ENCODE data around the gene NT5DC3.

Gene NT5DC3

DNA sequence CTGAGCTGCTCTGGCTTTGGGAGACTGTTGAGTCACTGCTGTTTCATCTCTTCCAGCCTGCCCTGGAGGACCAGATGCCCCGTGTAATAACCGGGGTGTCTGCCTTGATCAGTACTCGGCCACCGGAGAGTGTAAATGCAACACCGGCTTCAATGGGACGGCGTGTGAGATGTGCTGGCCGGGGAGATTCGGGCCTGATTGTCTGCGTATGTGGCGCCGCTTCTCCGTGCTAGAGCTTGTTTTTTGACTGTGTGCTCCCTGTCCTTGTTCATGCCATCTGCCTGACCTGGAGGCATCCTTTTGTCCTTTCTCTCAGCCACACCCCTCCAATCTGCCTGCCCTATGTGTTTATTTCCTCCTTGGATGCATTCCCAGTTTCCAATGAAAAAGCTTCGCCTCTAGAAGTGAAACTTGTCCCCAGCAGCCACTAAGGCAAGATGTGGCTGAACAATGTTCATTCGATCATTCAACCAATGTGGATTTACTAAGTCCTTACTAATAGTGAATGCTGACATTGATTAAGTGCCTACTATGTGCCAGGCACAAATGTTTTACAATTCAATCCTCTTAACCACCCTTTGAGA lies 98.6 kb downstream of the NT5DC3 start:
- DNase-seq = no peak

DNA sequence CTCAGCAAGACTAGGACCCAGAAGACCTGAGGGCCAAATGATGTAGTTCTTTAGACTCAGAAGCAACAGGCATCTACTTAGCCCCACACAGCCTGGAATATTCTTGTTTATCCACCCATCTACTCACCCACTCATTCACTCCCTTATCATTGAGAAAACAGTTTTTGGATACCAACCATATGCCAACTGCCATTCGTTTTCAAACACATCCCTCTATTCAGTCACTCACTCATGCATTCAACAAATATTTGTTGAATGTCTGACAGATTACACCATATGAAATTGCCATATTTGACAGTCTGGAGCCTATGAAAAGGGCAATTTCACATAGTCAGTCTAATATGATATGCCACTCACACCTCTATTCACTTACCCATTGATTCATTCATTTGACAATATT lies 103.2 kb downstream of the NT5DC3 start:
- DNase-seq = no peak

DNA sequence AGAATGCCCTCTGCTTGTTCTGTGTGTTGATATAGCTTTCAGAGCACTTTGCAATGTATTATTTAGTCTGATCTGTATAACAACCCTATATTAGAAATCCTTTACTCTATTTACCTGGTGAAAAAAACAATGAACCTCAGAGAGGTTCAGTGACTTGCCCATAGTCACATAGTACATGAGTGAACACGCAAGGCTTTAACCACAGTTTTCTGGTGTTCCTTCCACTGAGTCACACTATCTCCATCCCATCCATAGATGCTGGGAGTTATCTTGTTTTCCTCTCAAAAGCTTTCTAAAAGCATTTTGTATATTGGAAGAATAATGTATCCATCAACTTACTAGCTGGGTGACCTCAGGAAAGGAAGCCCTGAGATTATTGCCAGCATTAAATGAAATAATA lies 104.5 kb downstream of the NT5DC3 start:
- DNase-seq = no peak

DNA sequence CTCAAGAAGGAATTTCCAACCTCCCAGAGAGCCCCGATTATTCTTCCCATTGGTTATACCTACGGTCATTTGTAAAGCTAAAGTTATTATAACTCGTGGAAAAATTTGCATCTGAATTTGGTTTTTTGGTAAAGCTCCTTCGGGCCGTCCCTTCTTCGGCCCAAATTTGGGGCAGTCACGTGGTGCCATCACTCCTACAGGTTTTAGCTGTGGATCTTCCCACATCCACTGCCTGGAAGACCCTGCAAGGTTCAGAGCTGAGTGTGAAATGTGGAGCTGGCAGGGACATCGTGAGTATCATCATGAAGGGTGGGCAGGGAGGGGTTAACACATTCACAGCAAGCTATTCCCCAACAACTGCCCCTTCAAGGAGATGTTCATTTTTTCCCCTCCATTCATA lies 105.7 kb downstream of the NT5DC3 start:
- DNase-seq = no peak

DNA sequence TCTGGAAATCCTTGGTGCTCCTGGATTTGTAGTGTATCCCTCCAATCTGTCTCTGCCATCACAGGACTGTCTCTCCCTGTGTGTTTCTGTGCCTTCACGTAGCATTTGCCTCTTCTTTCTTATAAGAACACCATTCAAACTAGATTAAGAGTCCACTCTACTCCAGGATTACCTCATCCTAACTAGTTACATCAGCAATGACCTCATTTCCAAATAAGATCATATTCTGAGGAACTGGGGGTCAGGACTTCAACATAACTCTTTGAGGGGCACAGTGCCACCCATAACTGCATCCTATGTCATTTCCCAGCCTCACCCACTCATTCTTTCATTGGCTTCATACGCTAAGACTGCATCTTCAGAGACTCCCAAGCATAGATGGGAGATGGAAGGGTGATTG lies 106.2 kb downstream of the NT5DC3 start:
- DNase-seq = no peak

GRCh38 chr12:103731539-103731938 lies 109.5 kb downstream of the NT5DC3 start:
- DNase-seq = no peak

- no peak for DNase-seq
Observed at GRCh38 chr12:103729499-103729898, 111.5 kb downstream of the NT5DC3 start.

DNA sequence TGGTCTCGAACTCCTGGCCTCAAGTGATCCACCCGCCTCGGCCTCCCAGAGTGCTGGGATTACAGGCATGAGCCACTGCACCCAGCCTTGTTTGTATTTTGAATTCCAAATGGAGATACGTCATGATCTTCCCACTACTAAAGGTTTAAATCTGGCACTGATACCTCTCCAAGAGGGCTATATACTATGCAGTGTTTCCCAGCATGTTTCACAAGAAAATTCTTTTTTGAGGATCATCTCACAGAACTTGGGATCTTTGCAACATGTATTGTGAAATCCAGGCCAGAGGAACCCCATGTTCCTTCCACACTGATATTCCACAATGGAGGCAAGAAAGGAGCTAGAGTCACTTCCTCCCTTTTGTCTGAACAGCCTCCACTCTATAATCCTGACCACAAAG lies 112.7 kb downstream of the NT5DC3 start:
- DNase-seq = no peak

GRCh38 chr12:103727638-103728037 lies 113.4 kb downstream of the NT5DC3 start:
- no peak for DNase-seq

GRCh38 chr12:103725398-103725797 lies 115.6 kb downstream of the NT5DC3 start:
- DNase-seq = no peak

Data from NCI-H526 (cell line).